SKM-1 (cell line): ENCODE measurements around the gene LGALS3BP.
A peak's percentile ranks its signal among the peaks of the same experiment; 100 is the strongest.

Source experiments
- DNase-seq: peaks from one replicate; lab custom pipeline; 2025; ENCODE audit not compliant: unreplicated experiment; lab: John Stamatoyannopoulos, UW

Gene LGALS3BP

GRCh38 chr17:78985395-78985794 is 5.7 kb upstream of the LGALS3BP start:
- no peak for DNase-seq

GRCh38 chr17:78981010-78981888 is 1.5 kb upstream of the LGALS3BP start:
- no peak for DNase-seq

- no peak for DNase-seq
Observed at GRCh38 chr17:78980624-78980972, 875 bp upstream of the LGALS3BP start.

GRCh38 chr17:78977997-78978973 is 1.4 kb downstream of the LGALS3BP start:
- DNase-seq, result no peak

GRCh38 chr17:78977681-78977943 is 2.1 kb downstream of the LGALS3BP start:
- DNase-seq, result no peak

GRCh38 chr17:78976907-78977680 is 2.6 kb downstream of the LGALS3BP start:
- DNase-seq, result no peak

- DNase-seq, result peak; percentile 14
Observed at GRCh38 chr17:78974635-78975591, 4.8 kb downstream of the LGALS3BP start.

GRCh38 chr17:78973792-78974520 is 5.8 kb downstream of the LGALS3BP start:
- no peak for DNase-seq

- DNase-seq, result no peak
Observed at GRCh38 chr17:78973196-78973595, 6.5 kb downstream of the LGALS3BP start.

- no peak for DNase-seq
Observed at GRCh38 chr17:78972507-78973105, 7.1 kb downstream of the LGALS3BP start.

- no peak for DNase-seq
Observed at GRCh38 chr17:78971756-78972506, 7.8 kb downstream of the LGALS3BP start.

- peak; percentile 71 for DNase-seq
Observed at GRCh38 chr17:78970834-78971755, 8.6 kb downstream of the LGALS3BP start.

GRCh38 chr17:78969865-78970264 is 9.9 kb downstream of the LGALS3BP start:
- DNase-seq, result no peak

- DNase-seq, result no peak
Observed at GRCh38 chr17:78967782-78968362, 11.9 kb downstream of the LGALS3BP start.

- no peak for DNase-seq
Observed at GRCh38 chr17:78966910-78967600, 12.7 kb downstream of the LGALS3BP start.

- no peak for DNase-seq
Observed at GRCh38 chr17:78966123-78966813, 13.5 kb downstream of the LGALS3BP start.
